ENCODE measurements around the gene USP6NL.

DNA sequence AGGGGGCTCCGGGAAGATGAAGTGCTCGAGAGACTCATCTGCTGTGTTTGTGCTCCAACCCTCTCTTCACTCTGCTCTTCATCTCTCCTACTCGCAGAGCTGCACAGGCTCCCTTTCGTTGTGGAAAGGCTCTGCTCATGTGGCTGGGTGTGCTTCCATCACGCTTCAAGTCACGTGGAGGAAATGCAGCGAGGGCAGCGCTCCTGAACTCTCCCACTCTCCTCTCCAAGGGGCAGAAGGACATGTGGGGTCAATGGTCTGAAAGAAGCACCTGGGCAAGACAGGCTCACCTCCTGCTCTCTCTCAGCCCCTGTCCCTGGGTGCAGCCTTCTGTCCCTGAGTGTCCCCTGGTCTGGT lies 72.6 kb downstream of the USP6NL start:
- TF ChIP-seq POLR2AphosphoS5 (IDR thresholded peaks at IDR 0.05; ENCODE audit: borderline replicate concordance, low read depth, low read length) (no peak), EZH2 (IDR thresholded peaks at IDR 0.05) (no peak)

All from SK-N-MC (cell line).